ENCODE results near the gene FLNB. TPM values are rescaled to one million over a fixed set of nuclear protein-coding genes. Genes with fewer than 3 reads are reported as not detected.
"Not testable (repeated sequence)": the region's sequence is repeated elsewhere in the genome, so short reads cannot be mapped to it uniquely, and the experiment has no call there.

Gene FLNB
- total RNA-seq, 2 experiments from 2014 or later: 39.7 to 42.1 TPM

- no peaks in the 10 kb centered on the region for H3K9me3 ChIP-seq (ENCODE audit: control insufficient read depth in 1 of 2, insufficient read depth in 1 of 2, low read length in 2 of 2)
- H3K4me1 Mint-ChIP-seq (ENCODE audit: low read depth): peaks cover 17% of the 10 kb centered on the region
- H3K27me3 Mint-ChIP-seq: no peaks in the 10 kb centered on the region
- ChIA-PET CTCF (interaction anchor here (0.7 kb wide), 1 partner anchor 340 kb away, joined by 5 read pairs; no protein-coding TSS in a partner anchor), POLR2A (no interaction called here)
- no peaks in the 10 kb centered on the region for H3K36me3 ChIP-seq (ENCODE audit: insufficient read depth, low read length)
- no peaks in the 10 kb centered on the region for H3K27me3 ChIP-seq (ENCODE audit: control insufficient read depth in 1 of 2, insufficient read depth in 2 of 2, low read length in 2 of 2)
- peaks cover 24% of the 10 kb centered on the region for H3K4me1 ChIP-seq (ENCODE audit: insufficient read depth, low read length)
- no peak overlapping the region for H3K4me3 ChIP-seq (ENCODE audit: low read length)
- H3K36me3 Mint-ChIP-seq (ENCODE audit: low read depth): no peaks in the 10 kb centered on the region
- no peak overlapping the region for H3K27ac ChIP-seq (ENCODE audit: low read depth in 1 of 2, low read length in 2 of 2)
- intact Hi-C loops (cut with DNase I, micrococcal nuclease): no loop called here
- ATAC-seq (ENCODE audit: poor library complexity): no peak
- no peak for TF ChIP-seq CTCF (IDR thresholded peaks at IDR 0.05)
- no peak overlapping the region for H3K4me3 Mint-ChIP-seq
- H3K9me3 Mint-ChIP-seq: no peaks in the 10 kb centered on the region
- H3K27ac Mint-ChIP-seq: no peak overlapping the region
- DNase-seq: no peak
Measured at GRCh38 chr3:57985176-57985983, 22.8 kb upstream of the FLNB start.

- Histone ChIP-seq H3K4me1 (ENCODE audit: insufficient read depth, low read length) (peaks cover 24% of the 10 kb centered on the region), H3K27ac (ENCODE audit: low read depth in 1 of 2, low read length in 2 of 2) (no peak overlapping the region), H3K27me3 (ENCODE audit: control insufficient read depth in 1 of 2, insufficient read depth in 2 of 2, low read length in 2 of 2) (no peaks in the 10 kb centered on the region), H3K4me3 (ENCODE audit: low read length) (no peak overlapping the region), H3K9me3 (ENCODE audit: control insufficient read depth in 1 of 2, insufficient read depth in 1 of 2, low read length in 2 of 2) (no peaks in the 10 kb centered on the region), H3K36me3 (ENCODE audit: insufficient read depth, low read length) (no peaks in the 10 kb centered on the region)
- Mint-ChIP-seq H3K27ac (no peak overlapping the region), H3K27me3 (no peaks in the 10 kb centered on the region), H3K4me3 (no peak overlapping the region), H3K9me3 (no peaks in the 10 kb centered on the region), H3K36me3 (ENCODE audit: low read depth) (no peaks in the 10 kb centered on the region), H3K4me1 (ENCODE audit: low read depth) (peaks cover 17% of the 10 kb centered on the region)
- ChIA-PET POLR2A (no interaction called here), CTCF (no interaction called here)
- ATAC-seq (ENCODE audit: poor library complexity) (no peak), DNase-seq (no peak)
- TF ChIP-seq CTCF (IDR thresholded peaks at IDR 0.05): no peak
- intact Hi-C loops (cut with DNase I, micrococcal nuclease): no loop called here
Measured at GRCh38 chr3:57985984-57986246, 22.3 kb upstream of the FLNB start.

GRCh38 chr3:57986261-57986660, 22.0 kb upstream of the FLNB start:
- Histone ChIP-seq H3K4me1 (ENCODE audit: insufficient read depth, low read length) (peaks cover 24% of the 10 kb centered on the region), H3K27me3 (ENCODE audit: control insufficient read depth in 1 of 2, insufficient read depth in 2 of 2, low read length in 2 of 2) (no peaks in the 10 kb centered on the region), H3K4me3 (ENCODE audit: low read length) (no peak overlapping the region), H3K36me3 (ENCODE audit: insufficient read depth, low read length) (no peaks in the 10 kb centered on the region), H3K27ac (ENCODE audit: low read depth in 1 of 2, low read length in 2 of 2) (no peak overlapping the region), H3K9me3 (ENCODE audit: control insufficient read depth in 1 of 2, insufficient read depth in 1 of 2, low read length in 2 of 2) (no peaks in the 10 kb centered on the region)
- ChIA-PET CTCF (no interaction called here), POLR2A (no interaction called here)
- Mint-ChIP-seq H3K4me3 (no peak overlapping the region), H3K36me3 (ENCODE audit: low read depth) (no peaks in the 10 kb centered on the region), H3K9me3 (no peaks in the 10 kb centered on the region), H3K4me1 (ENCODE audit: low read depth) (peaks cover 17% of the 10 kb centered on the region), H3K27me3 (no peaks in the 10 kb centered on the region), H3K27ac (no peak overlapping the region)
- no peak for TF ChIP-seq CTCF (IDR thresholded peaks at IDR 0.05)
- ATAC-seq (ENCODE audit: poor library complexity) (no peak), DNase-seq (no peak)
- intact Hi-C loops (cut with DNase I, micrococcal nuclease): no loop called here

GRCh38 chr3:57989198-57989597, 19.0 kb upstream of the FLNB start:
- H3K27me3 Mint-ChIP-seq; H3K4me3 Mint-ChIP-seq; DNase-seq; H3K36me3 ChIP-seq (ENCODE audit: insufficient read depth, low read length); H3K27ac Mint-ChIP-seq; intact Hi-C loops (cut with DNase I, micrococcal nuclease); H3K9me3 ChIP-seq (ENCODE audit: control insufficient read depth in 1 of 2, insufficient read depth in 1 of 2, low read length in 2 of 2); H3K9me3 Mint-ChIP-seq; H3K4me1 ChIP-seq (ENCODE audit: insufficient read depth, low read length); POLR2A ChIA-PET; H3K27me3 ChIP-seq (ENCODE audit: control insufficient read depth in 1 of 2, insufficient read depth in 2 of 2, low read length in 2 of 2); ATAC-seq (ENCODE audit: poor library complexity); H3K4me1 Mint-ChIP-seq (ENCODE audit: low read depth); H3K27ac ChIP-seq (ENCODE audit: low read depth in 1 of 2, low read length in 2 of 2); H3K4me3 ChIP-seq (ENCODE audit: low read length); H3K36me3 Mint-ChIP-seq (ENCODE audit: low read depth): not testable (repeated sequence)
- CTCF ChIA-PET: interaction anchor here (0.7 kb wide), 1 partner anchor 561 kb away, joined by 3 read pairs; no protein-coding TSS in a partner anchor
